GM19455 (cell line): ENCODE results near the gene KLC1.

Source experiments
- ATAC-seq: cut with Tn5 transposase; IDR thresholded peaks from one replicate; pipeline ENCODE4 v1.9.1; 2021; ENCODE audit not compliant: unreplicated experiment

The KLC1 gene

GRCh38 chr14:103702497-103703432 lies 73.8 kb downstream of the KLC1 start:
- no peak for ATAC-seq

- ATAC-seq: no peak
These were observed 74.7 kb downstream of the KLC1 start for GRCh38 chr14:103703433-103704385.

- no peak for ATAC-seq
These were observed 75.7 kb downstream of the KLC1 start for GRCh38 chr14:103704708-103705107.

GRCh38 chr14:103705118-103705503 lies 76.1 kb downstream of the KLC1 start:
- ATAC-seq: no peak

GRCh38 chr14:103705504-103706284 lies 76.7 kb downstream of the KLC1 start:
- no peak for ATAC-seq

DNA sequence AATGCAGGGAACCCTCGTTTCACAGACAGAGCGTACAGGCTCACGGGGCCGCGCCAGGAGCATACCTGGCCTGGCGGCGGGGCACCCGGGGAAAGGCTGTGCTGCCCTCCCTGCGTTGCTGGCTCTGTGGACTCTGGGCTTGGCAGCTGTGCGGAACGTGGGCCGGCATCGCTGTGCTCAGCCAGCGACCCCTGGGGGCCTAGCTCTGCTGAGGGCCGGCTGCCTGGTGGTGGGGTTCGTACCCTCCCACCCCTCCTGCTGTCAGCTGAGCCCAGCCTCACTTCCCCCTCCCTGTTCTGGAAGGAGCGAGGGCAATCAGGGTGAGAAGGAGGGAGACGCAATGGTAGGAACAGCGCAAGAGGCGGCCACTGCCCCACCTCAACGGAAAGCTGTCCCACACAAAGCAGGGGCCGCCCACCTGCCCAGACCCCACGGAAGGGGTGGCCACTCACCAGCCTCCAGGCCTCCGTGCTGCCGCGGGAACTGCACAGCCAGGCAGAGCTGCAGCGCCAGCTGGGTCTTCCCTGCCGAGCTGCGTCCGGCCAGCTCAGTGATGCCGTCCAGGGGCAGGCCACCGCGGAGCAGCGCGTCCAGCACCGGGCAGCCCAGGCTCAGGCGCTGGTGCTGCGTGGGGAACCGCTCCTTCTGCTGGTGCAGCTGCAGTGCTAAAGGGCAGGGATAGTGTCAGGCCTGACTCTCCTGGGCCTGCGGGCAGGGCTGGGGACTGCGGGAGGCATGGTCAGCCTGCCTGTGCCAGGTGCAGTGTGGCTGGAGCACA lies 77.7 kb downstream of the KLC1 start:
- no peak for ATAC-seq

DNA sequence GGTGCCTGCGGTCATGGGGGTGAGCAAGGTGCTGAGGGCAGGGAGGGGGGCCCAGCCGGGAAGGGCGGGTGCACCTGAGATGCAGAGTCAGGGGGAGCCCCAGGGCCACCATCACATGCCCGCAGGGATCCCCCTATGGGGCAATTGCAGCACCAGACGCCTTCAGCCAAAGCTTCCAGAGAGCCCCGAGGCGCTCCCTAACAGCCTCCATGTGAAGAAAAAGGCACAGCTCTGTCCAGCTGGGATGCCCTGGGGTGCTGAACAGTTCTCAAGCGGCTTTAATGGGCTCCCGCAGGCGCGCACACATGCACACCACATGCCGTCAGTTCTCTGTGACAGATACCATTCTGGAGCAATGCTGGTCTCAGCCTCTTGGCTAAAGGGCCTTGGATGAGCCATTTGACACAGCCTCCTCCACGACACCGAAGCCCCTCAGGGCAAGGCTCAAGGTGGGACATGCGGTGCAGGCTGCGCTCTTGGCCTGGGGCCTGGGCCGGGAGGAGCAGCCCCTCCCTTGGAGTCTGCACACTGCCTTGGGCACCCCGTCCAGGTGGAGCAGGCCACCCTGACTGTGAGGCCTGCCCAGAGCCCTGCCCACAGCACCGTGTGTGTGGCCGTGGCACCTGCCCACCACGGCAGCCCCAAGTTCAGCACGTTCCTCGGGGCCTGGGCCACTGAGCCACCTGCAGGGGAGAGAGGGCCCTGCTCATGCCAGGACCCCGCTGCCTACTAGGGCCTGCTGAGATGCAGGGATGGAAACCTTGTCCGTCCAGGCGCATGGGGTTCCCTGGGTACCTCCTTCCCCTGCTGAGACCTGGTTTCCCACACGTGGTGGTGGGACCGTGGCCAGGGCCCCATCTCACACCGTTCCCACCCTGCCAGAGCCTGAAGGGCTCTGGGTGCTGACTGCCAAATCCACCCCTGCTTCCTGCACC lies 78.6 kb downstream of the KLC1 start:
- no peak for ATAC-seq

- ATAC-seq: no peak
These were observed 79.8 kb downstream of the KLC1 start for GRCh38 chr14:103708750-103709187.

GRCh38 chr14:103709814-103710213 lies 80.8 kb downstream of the KLC1 start:
- no peak for ATAC-seq

DNA sequence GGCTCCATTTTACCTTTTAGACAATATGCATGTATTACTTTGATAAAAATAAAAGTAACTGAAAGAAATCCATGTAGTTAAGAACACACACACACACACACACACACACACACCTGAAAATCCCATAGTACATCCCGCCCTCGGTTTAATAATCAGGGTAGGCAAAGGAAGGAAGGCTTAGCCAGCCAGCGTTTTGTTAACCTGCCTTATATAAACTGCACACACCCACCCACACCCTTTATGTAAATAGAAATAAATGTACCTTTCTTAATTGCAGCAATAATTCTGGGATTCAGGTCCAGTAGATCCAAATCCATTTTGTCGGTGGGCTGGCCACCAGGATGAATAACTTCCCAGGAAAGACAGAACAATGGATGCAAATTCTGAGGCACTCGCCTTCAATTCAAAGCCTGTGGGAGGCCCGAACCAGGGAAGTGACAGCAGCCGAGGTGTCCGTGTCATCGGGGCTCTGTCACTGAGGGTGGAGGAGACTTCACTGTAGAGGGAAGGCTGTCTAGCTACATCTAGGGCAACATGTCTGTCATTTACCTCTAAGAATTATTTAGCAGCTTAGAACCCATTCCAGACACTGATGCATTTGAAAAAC lies 81.9 kb downstream of the KLC1 start:
- ATAC-seq: no peak

DNA sequence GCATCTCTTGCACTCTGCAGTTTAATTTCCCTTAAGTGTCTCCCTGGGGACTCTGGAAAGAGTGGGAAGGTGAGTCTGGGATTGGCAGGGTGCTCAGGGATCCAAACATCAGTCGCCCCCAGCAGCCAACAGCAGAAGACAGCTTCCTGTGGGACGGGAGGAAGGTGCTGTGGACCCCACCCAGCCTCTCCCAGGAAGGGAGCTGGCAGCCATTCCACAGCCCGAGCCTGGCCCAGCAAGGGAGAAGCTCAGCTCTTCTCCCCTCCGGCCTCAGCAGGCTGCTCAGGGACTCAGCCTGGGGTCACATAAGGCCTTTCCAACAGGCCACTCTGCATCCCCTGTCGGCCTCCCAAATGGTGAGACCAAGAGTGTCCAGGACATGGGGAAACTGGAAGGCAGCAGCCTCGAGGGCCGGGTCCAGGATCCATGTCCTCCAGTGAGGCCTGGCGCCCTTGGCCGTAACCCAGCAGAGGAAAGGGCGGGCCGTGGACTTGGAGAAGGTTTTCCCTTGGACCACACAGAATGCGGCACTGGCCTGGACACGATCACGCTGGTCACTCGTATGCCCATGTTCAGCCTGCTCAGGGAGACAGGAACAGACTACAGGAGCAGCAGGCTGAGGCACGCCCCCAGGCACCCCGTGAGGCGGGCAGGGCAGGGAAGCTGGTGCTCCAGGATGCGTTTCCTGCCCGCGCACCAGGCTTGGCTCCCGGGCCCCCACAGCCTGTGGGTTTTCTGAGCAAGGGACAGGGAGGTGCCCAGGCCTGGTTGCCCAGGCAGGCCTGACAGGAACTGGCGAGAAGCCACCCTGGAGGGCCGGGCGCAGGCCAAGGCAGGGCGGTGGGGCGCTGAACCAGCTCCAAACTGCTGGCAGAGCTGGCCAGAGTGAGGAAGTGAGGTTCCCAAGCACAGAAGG lies 82.8 kb downstream of the KLC1 start:
- no peak for ATAC-seq

DNA sequence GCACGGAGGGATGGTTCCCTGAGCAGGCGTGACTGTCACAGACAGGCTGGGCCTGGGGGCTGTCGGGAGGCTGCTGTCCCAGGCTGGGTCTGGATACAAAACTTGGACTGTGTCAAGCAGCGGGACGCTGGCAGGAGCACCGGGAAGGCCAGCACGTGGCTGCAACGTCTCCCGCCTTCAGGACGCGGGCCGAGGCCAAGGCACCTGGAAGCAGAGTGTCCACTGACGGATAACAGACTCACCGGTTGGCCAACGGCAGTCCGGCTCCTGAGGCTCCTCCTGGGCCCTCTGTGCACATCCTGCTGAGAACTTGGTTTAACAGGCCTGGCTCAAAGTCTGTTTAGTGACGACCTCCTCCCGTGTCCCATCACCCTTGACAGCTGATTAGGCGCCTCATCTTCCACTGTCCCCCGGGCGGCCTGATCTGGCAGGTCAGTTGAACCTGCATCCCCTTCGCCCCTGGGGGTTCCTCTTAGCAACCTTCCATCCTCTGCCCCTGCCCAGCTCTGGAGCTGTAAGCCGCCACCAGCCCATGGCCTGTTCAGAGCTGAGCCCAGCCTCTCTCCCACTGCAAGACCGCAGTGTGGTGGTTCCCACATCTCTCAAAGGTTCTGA lies 83.7 kb downstream of the KLC1 start:
- no peak for ATAC-seq

DNA sequence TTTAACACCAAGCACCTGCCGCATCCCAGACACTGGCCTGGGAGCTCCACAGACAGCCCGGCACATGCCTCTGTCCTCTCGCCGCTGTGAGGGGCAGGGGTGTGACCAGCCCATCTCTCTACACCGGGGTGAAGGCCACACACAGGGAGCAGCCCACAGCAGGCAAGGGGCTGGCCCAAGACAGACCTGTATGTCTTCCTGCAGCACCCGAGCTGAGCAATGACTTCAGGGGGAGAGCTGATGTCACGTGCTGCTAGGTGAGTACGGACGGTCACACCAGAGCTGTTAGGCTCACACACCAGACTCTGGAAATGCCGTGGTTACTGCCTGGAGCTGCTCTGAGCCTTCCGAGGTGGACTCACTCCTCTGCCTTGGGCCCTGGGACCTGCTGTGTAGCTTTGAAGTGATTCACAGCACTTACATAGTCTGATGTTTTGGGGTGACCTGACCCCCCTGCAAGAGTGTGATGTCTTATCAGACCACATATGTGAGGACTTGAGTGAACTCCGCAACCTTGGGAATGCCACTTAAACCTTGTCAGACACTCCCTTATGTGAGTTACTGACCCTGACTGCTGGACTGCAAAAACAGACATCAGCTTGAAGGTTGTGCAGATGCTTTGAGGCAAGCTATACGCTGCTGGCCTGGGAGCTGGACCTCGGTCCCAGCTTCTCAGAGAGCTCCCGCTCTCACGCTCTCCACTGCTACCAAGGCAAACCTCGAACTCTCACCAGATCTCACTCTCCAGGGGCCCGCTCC lies 84.5 kb downstream of the KLC1 start:
- ATAC-seq: no peak

DNA sequence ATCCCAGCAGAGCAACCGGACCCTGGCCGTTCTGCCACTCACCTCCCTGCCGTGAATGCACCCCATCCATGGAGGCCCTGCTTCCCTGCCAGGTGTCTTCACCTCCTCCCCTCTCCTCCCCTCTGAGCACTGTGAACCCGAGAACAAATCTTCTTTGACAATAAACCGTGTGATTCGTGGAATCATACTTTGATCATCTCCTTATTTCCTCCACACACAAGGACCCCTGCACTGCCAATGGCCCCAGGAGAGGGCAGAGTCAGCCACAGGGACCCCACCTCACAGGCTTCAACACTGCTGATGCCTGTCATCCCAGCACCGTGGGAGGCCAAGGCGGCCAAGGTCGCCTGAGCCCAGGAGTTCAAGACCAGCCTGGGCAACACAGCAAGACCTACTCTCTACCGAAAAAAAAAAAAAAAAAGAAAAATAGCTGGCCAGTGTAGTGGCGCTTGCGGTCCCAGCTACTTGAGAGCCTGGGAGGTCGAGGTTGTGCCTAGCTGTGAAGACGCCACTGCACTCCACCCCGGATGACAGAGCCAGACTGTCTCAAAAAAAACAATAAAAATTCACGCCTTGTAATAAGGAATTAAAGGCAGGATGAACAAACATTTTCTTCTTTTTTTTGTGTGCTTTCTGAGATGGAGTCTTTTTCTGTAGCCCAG lies 85.2 kb downstream of the KLC1 start:
- no peak for ATAC-seq

GRCh38 chr14:103715052-103716000 lies 86.3 kb downstream of the KLC1 start, which contains the start of the genes XRCC3 and ZFYVE21:
XRCC3 (minus strand) TSS chr14:103715451; CDS start chr14:103711087, 4,364 bp downstream.
ZFYVE21 (plus strand) TSS chr14:103715810; CDS start chr14:103715842, 32 bp downstream.
- ATAC-seq: peak; percentile 92
